Liver (tissue), 9 donors: ENCODE measurements around the gene STK32C. TPM values are rescaled to one million over a fixed set of nuclear protein-coding genes. Genes with fewer than 3 reads are reported as not detected.

Experiments
- DNase-seq: peaks from one replicate; pipeline ENCODE4 v3.0.0-alpha.2; 2017; ENCODE audit warnings: low spot score
- H3K27ac ChIP-seq, 2 donors: one replicate each; pipeline ENCODE4 v1.7.0; 2013; ENCODE audit warnings: inconsistent platforms in 2 of 2, low read length in 2 of 2, control low read depth in 1 of 2, low read depth in 1 of 2, mild to moderate bottlenecking in 1 of 2
- H3K27me3 ChIP-seq, 4 donors: one replicate each; pipeline versions ENCODE4 v1.6.1 to v1.7.0; 2013; ENCODE audit warnings: low read length in 3 of 4, inconsistent platforms in 1 of 4, mild to moderate bottlenecking in 1 of 4, moderate library complexity in 1 of 4; ENCODE audit not compliant: control insufficient read depth in 4 of 4, insufficient read depth in 4 of 4
- H3K36me3 ChIP-seq, 4 donors: one replicate each; pipeline versions ENCODE4 v1.6.1 to v1.7.0; 2013; ENCODE audit warnings: low read length in 3 of 4, mild to moderate bottlenecking in 3 of 4, low read depth in 1 of 4, moderate library complexity in 1 of 4; ENCODE audit not compliant: control insufficient read depth in 4 of 4, insufficient read depth in 3 of 4
- H3K4me1 ChIP-seq, 4 donors: one replicate each; pipeline versions ENCODE4 v1.6.1 to v1.7.0; 2013; ENCODE audit warnings: low read length in 3 of 4, mild to moderate bottlenecking in 3 of 4, moderate library complexity in 1 of 4; ENCODE audit not compliant: control insufficient read depth in 4 of 4, insufficient read depth in 4 of 4
- H3K4me3 ChIP-seq, 3 donors: one replicate each; pipeline versions ENCODE4 v1.6.1 to v1.7.0; 2013; ENCODE audit warnings: low read length in 3 of 3, control low read depth in 1 of 3, low read depth in 1 of 3, mild to moderate bottlenecking in 1 of 3
- H3K9ac ChIP-seq, 2 donors: one replicate each; pipeline ENCODE4 v1.7.0; 2013; ENCODE audit warnings: low read length in 2 of 2, mild to moderate bottlenecking in 2 of 2, moderate library complexity in 2 of 2, control low read depth in 1 of 2, low read depth in 1 of 2
- H3K9me3 ChIP-seq, 4 donors: one replicate each; pipeline versions ENCODE4 v1.6.1 to v1.7.0; 2013; ENCODE audit warnings: low read length in 3 of 4; ENCODE audit not compliant: control insufficient read depth in 4 of 4
- EGR1 ChIP-seq, 2 donors: IDR thresholded peaks; 2 replicates each; pipeline ENCODE4 v1.6.1; 2016 to 2018; ENCODE audit warnings: antibody characterized with exemption in 2 of 2, low read depth in 2 of 2
- FOXA2 ChIP-seq: IDR thresholded peaks from 2 replicates; pipeline ENCODE4 v1.6.1; 2016; ENCODE audit warnings: antibody characterized with exemption
- GABPA ChIP-seq, 2 donors: IDR thresholded peaks in 1 of 2; conservative IDR thresholded peaks in 1 of 2; 2 replicates each; pipeline ENCODE4 v1.6.1; 2016; ENCODE audit warnings: antibody characterized with exemption in 2 of 2, mild to moderate bottlenecking in 1 of 2, moderate library complexity in 1 of 2
- JUND ChIP-seq, 2 donors: IDR thresholded peaks; 2 replicates each; pipeline ENCODE4 v1.6.1; 2016; ENCODE audit warnings: antibody characterized with exemption in 2 of 2
- NR2F2 ChIP-seq: IDR thresholded peaks from 2 replicates; pipeline ENCODE4 v1.6.1; 2016; ENCODE audit warnings: antibody characterized with exemption
- RAD21 ChIP-seq, 2 donors: IDR thresholded peaks; 2 replicates each; pipeline ENCODE4 v1.6.1; 2016; ENCODE audit warnings: antibody characterized with exemption in 2 of 2, mild to moderate bottlenecking in 2 of 2
- RXRA ChIP-seq, 2 donors: IDR thresholded peaks; 2 replicates each; pipeline ENCODE4 v1.6.1; 2017 to 2018; ENCODE audit warnings: antibody characterized with exemption in 2 of 2, mild to moderate bottlenecking in 1 of 2
- TAF1 ChIP-seq: conservative IDR thresholded peaks from 2 replicates; pipeline ENCODE4 v1.6.1; 2016; ENCODE audit warnings: antibody characterized with exemption, mild to moderate bottlenecking
- YY1 ChIP-seq: IDR thresholded peaks from 2 replicates; pipeline ENCODE4 v1.6.1; 2016; ENCODE audit warnings: antibody characterized with exemption, mild to moderate bottlenecking
- WGBS: extraction: QIAGEN DNeasy Blood & Tissue Kit; methylation state at CpG from one replicate; pipeline ENCODE4 v1.1.7; 2013; 5-methylcytosine and 5-hydroxymethylcytosine counted together
- polyA plus RNA-seq, 2 donors: library from polyadenylated mRNA; stranded (reverse) in 1 of 2; unstranded in 1 of 2; fragments of 200-250 nt in 1 of 2; fragments of >200 nt in 1 of 2; fragmentation: Nextera tagmentation in 1 of 2; extraction: Ambion mirVana in 1 of 2; gene quantifications; one replicate each; pipeline versions ENCODE4 v1.2.1 to v1.2.3, GENCODE V29; 2013 to 2015
- total RNA-seq, 2 donors: library from RNA; depleted of rRNA; stranded (reverse); fragments of >200 nt; gene quantifications; one replicate each; pipeline ENCODE4 v1.2.3, GENCODE V29; 2014
- TF ChIP-seq, protein P1 (sequence below): IDR thresholded peaks from 2 replicates; pipeline ENCODE4 v1.6.1; 2016; ENCODE audit warnings: antibody characterized with exemption
- TF ChIP-seq, protein P2 (sequence below): IDR thresholded peaks from 2 replicates; pipeline ENCODE4 v1.6.1; 2016; ENCODE audit warnings: antibody characterized with exemption
- TF ChIP-seq, protein P3 (sequence below): fragments of 150-350 bp; IDR thresholded peaks from 2 replicates; pipeline ENCODE4 v1.5.1; 2017; ENCODE audit warnings: improper control_type of control experiment, low read depth, low read length; ENCODE audit not compliant: missing input control
- donor health status: healthy.
- donor health status: healthy.
- donor health status: healthy.
- donor health status: healthy.
- donor health status: healthy.

STK32C gene
- total and polyA plus RNA-seq, 4 donors = 1.8 to 4.6 (median 2.2) TPM

DNA sequence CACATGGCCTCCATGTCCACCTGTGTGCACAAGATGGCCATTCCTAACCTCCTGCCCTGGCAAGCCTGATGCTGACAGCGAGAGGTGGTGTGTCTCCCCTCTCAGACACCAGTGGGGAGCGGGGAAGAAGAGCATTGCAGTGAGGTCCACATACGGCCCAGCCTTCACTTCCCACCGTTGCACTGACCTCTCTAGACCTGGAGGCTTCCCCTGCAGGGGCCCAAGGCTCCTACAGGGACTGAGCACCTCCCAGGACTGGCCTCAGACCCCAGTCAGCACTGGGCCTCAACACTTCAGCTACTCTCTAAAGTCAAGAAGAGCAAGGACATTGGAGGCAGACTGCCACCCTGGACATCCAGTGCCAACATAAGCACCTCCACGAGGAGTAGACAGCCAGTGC lies 15.9 kb downstream of the STK32C start:
- H3K9me3 ChIP-seq = peaks cover 0 to 3% (median 2%) of the 10 kb centered on the region in 4 donors
- TF ChIP-seq TAF1 (no peak), JUND (IDR thresholded peaks at IDR 0.05) (no peak), EGR1 (IDR thresholded peaks at IDR 0.05; ENCODE audit: low read depth in 2 of 2) (no peak), GABPA (IDR thresholded peaks at IDR 0.05 in 1 of 2, conservative IDR thresholded peaks at IDR 0.05 in 1 of 2) (no peak), RAD21 (IDR thresholded peaks at IDR 0.05) (no peak), NR2F2 (no peak)
- TF ChIP-seq, protein P1, sequence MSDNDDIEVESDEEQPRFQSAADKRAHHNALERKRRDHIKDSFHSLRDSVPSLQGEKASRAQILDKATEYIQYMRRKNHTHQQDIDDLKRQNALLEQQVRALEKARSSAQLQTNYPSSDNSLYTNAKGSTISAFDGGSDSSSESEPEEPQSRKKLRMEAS = no peak
- 78% methylated on average over 5 of the region's 5 CpGs for WGBS
- no peak overlapping the region for H3K27ac ChIP-seq
- H3K36me3 ChIP-seq = no peaks in the 10 kb centered on the region
- H3K4me1 ChIP-seq = no peaks in the 10 kb centered on the region
- no peaks in the 10 kb centered on the region for H3K27me3 ChIP-seq
- no peak overlapping the region for H3K9ac ChIP-seq
- no peak overlapping the region for H3K4me3 ChIP-seq
- DNase-seq = no peak

DNA sequence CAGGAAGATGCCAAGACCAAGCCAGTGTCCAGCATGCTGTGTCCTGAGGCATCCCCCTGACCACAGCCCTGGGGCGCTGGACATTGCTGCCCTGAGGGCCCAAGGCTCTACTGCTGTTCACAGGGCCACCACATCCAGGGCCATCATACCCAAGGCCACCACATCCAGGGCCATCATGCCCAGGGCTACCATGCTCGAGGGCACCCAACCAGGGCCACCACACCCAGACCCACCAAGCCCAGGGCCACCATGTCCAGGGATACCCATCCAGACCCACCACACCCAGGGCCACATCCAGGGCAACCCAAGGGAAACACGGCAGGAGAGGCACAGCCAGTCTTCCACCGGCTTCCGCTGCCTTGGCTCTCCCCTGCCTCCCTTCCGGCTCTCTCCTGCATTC lies 17.1 kb downstream of the STK32C start:
- 88% methylated on average over 6 of the region's 6 CpGs for WGBS
- no peak for DNase-seq
- H3K4me3 ChIP-seq = no peak overlapping the region
- H3K9ac ChIP-seq = no peak overlapping the region
- H3K27me3 ChIP-seq = no peaks in the 10 kb centered on the region
- peaks cover 0 to 3% (median 2%) of the 10 kb centered on the region in 4 donors for H3K9me3 ChIP-seq
- H3K27ac ChIP-seq = no peak overlapping the region
- no peaks in the 10 kb centered on the region for H3K36me3 ChIP-seq
- TF ChIP-seq JUND (IDR thresholded peaks at IDR 0.05) (no peak), YY1 (no peak), GABPA (IDR thresholded peaks at IDR 0.05 in 1 of 2, conservative IDR thresholded peaks at IDR 0.05 in 1 of 2) (no peak)
- H3K4me1 ChIP-seq = no peaks in the 10 kb centered on the region

DNA sequence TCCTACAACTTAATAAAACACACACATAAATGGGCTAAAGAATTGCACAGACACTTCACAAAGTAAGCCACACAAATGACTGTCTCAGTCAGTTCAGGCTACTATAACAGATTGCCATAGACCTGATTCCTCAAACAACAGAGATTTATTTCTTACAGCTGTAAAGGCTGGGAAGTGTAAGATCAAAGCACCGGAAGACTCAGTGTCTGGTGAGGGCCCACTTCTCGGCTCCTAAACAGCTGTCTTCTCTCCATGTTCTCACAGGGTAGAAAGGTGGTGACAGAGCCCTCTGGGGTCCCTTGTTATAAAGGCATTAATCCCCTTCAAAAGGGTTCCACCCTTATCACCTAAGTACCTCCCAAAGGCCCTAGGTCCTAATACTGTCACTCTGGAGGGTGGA lies 18.3 kb downstream of the STK32C start:
- no peak overlapping the region for H3K27ac ChIP-seq
- no peak for DNase-seq
- 91% methylated on average over 2 of the region's 2 CpGs for WGBS
- H3K9ac ChIP-seq = no peak overlapping the region
- H3K4me1 ChIP-seq = no peaks in the 10 kb centered on the region
- H3K27me3 ChIP-seq = no peaks in the 10 kb centered on the region
- H3K36me3 ChIP-seq = no peaks in the 10 kb centered on the region
- peaks cover 0 to 3% (median 2%) of the 10 kb centered on the region in 4 donors for H3K9me3 ChIP-seq
- H3K4me3 ChIP-seq = no peak overlapping the region
- TF ChIP-seq, protein P2, sequence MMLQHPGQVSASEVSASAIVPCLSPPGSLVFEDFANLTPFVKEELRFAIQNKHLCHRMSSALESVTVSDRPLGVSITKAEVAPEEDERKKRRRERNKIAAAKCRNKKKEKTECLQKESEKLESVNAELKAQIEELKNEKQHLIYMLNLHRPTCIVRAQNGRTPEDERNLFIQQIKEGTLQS = no peak
- TF ChIP-seq GABPA (IDR thresholded peaks at IDR 0.05 in 1 of 2, conservative IDR thresholded peaks at IDR 0.05 in 1 of 2) (no peak), RAD21 (IDR thresholded peaks at IDR 0.05) (no peak), RXRA (IDR thresholded peaks at IDR 0.05) (no peak), NR2F2 (no peak), FOXA2 (no peak), TAF1 (no peak)
- TF ChIP-seq, protein P3, sequence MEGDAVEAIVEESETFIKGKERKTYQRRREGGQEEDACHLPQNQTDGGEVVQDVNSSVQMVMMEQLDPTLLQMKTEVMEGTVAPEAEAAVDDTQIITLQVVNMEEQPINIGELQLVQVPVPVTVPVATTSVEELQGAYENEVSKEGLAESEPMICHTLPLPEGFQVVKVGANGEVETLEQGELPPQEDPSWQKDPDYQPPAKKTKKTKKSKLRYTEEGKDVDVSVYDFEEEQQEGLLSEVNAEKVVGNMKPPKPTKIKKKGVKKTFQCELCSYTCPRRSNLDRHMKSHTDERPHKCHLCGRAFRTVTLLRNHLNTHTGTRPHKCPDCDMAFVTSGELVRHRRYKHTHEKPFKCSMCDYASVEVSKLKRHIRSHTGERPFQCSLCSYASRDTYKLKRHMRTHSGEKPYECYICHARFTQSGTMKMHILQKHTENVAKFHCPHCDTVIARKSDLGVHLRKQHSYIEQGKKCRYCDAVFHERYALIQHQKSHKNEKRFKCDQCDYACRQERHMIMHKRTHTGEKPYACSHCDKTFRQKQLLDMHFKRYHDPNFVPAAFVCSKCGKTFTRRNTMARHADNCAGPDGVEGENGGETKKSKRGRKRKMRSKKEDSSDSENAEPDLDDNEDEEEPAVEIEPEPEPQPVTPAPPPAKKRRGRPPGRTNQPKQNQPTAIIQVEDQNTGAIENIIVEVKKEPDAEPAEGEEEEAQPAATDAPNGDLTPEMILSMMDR = no peak
